T-helper 2 cell treated with Interferon-gamma antibody and Interleukin-4, amounts not matched to agents 100 ng/mL and 5 ng/mL, for 36 hours (primary cell): ENCODE data around the gene TXLNB. TPM values are rescaled to one million over a fixed set of nuclear protein-coding genes. Genes with fewer than 3 reads are reported as not detected.

Experiments
- total RNA-seq: library from RNA; stranded (reverse); gene quantifications from 2 replicates; pipeline ENCODE4 v1.2.3, GENCODE V29; 2022

Gene TXLNB
- total RNA-seq, 1 donor from 2014 or later = 0.36 TPM

Other genes with a start within 250 kb of the TXLNB start
- 38.0 and 40.0 TPM in 2 replicates for gene HECA, start 156.9 kb downstream of the TXLNB start, total RNA-seq
- 48.2 and 51.5 TPM in 2 replicates for gene CITED2, start 82.7 kb upstream of the TXLNB start, total RNA-seq